ENCODE results near the gene PNKP.

PNKP gene

GRCh38 chr19:49874503-49875157 lies 7.3 kb upstream of the PNKP start:
- no peak for DNase-seq

- no peak for DNase-seq
These were observed 6.5 kb upstream of the PNKP start for GRCh38 chr19:49873834-49874233.

GRCh38 chr19:49873129-49873521 lies 5.7 kb upstream of the PNKP start:
- DNase-seq = no peak

- no peak for DNase-seq
These were observed 5.1 kb upstream of the PNKP start for GRCh38 chr19:49872245-49873128.

GRCh38 chr19:49871349-49871985 lies 4.1 kb upstream of the PNKP start:
- DNase-seq = no peak

- no peak for DNase-seq
These were observed 3.0 kb upstream of the PNKP start for GRCh38 chr19:49870309-49870901.

DNA sequence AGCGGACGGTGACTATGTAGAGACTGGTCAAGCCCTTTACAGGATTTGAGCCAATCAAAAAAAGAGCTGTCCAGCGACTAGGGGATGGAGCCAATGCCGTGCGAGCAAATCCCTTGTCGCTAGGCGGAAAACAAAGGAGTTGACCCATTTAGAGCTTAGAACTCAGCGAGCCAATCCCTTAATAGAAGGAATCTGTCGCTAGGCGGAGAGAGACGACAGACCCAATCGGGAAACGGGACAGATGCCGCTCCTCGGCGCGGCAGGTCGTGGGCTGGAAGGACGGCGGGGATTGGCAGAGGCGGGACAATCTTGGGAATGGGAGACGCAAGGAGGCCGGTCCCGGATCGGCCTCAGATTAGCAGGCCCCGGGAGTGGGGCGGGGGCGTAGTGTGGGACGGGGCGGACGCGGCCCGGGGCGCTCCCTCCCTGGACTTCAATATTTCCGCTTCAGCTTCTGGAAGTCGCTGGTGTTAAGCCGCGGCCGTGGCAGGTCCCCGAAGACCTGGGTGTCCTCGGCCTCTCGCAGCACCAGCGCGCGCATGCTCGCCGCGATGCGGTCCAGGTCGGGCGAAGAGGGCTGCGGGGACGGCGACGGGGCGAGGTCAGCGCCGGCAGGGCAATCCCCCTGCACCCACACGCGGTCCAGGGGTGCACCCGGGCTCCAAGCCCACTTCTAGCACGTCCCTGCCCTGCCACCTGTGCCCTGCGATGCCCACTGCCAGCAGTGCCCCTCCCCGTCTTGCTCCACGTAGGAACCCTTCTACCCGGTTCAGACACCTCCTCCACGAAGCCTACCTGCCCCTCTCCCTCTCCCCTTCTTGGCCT lies 2.3 kb upstream of the PNKP start:
- DNase-seq = peak; percentile 98

GRCh38 chr19:49869009-49869483 lies 1.7 kb upstream of the PNKP start:
- DNase-seq = no peak

DNA sequence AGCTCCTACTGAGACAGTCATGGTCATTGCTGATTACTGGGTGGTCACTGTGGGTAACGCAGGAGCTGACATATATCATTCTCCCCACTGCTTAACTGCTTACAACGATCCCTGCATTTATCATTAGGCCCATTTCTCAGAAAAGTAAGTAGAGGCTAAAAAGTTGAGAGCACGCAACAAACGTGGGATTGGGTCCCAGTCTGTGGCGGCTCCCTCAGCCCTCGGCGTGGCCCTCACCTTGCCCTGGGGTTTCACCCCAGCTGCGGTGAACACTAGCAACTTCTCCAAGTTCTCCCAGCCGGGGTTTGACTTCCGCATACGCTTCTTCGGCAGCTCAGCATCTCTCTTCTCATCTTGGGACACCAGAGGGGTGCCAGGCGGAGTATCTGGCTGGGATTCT lies 2.5 kb downstream of the PNKP start:
- no peak for DNase-seq

GRCh38 chr19:49863935-49864320 lies 3.4 kb downstream of the PNKP start:
- DNase-seq = no peak

DNA sequence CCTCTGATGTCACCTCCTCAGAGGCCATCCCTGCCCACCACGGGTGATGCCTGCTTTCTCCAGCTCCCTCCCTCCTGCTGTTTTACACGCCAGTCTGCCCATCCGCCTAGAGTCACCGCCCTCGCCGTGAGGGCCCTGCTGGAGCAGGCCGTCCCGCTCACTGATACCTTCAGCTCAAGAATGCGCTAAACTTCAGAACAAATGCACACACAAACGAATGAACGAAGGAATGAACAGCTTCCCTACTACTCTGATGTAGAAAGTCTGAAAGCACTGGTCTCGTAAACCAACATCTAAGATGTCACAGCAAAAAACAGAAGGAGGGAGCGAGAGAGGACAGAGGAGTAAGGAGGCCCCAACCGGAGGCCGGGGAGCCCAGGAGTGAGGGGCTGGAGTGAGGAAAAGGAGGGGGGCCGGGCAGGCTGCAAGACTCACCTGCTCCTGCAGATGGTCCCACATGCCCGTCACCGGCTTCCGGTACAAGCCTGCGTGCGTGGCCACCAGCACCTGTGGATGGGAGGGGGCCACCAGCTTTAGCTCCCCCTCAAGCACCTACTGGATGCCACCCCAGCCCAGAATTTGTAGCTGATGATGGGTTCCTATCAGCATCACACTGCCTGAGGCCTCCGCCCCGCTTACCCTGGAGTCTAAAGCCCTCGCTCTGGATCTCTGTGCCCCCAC lies 4.0 kb downstream of the PNKP start:
- no peak for DNase-seq

DNA sequence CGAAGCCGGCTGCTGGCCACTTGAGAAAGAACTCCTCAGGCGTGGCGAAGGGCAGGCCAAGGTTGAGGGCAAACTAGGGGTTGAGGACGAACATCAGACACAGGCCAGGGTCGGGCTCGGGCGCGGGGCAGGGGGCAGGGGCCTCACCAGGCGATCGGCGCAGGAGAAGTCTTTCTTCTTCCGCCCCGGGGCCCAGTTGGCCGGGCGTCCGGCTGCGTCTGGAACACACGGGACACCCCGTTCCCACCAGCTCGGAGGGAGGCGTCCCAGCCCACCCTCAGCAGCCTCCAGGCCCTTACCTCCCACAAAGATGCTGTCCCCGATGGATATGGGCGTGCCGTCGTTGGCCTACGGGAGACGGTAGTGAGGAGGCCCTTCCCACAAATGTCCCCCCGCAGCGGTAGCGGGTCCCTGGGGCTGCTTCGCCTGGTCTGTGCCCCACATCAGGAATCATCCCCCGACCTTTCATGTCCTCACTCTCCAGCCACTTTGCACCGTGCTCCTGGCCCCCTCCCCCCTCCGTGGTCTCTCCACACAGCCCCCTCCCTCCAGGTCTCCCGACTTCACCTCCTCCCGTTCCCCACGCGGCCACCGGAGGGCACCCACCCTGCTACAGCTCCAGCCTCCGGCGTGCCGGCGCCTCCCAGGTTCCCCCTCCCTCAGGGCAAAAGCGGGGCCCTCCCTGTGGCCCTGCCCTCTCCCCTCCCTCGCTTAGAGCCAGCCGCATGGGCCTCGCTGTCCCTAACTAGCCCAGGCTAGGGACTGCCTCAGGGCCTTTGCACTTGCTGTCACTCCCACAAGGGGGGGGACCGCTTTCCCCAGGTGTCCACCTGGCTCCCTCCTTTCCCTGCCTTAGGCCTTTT lies 4.8 kb downstream of the PNKP start:
- DNase-seq = no peak

DNA sequence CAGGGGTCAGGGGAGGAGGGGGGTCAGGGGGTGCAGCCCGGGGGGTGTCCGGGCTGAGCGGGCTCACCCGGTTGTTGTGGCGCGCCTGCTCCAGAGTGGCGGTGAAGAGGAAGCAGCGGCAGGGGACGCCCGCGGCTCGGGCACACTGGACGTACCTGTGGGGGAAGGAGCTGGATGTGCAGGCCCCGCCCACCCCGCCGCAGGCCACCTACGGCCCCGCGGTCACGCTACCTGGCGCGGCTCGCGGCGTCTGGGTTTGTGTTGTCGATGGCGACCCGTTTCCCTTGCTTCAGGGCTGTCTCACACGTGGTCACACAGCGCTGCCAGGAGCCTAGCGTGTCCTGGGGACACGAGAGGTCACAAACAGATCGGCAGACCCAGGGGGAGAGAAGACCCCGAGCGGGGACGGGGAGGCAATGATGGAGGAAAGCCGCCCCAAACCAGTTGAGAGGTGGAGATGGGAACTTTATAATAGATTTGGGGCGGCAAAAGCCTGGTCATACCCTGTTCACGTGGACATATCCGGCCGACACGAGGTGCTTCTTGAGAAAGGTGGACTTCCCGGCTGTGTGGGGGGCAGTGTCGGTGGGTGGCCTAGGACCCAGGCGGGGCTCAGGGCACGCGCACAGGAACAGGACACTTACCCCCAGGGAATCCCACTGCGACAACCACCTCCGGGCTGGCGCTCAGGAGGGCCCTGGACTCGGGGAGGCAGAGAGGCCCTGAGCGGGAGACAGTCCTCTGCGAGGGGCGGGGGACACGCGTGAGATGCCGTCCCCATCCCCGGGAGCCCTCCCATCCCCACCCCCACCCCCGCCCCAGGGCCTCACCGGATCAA lies 5.6 kb downstream of the PNKP start:
- DNase-seq = no peak

- DNase-seq = no peak
These were observed 6.3 kb downstream of the PNKP start for GRCh38 chr19:49861107-49861506.

DNA sequence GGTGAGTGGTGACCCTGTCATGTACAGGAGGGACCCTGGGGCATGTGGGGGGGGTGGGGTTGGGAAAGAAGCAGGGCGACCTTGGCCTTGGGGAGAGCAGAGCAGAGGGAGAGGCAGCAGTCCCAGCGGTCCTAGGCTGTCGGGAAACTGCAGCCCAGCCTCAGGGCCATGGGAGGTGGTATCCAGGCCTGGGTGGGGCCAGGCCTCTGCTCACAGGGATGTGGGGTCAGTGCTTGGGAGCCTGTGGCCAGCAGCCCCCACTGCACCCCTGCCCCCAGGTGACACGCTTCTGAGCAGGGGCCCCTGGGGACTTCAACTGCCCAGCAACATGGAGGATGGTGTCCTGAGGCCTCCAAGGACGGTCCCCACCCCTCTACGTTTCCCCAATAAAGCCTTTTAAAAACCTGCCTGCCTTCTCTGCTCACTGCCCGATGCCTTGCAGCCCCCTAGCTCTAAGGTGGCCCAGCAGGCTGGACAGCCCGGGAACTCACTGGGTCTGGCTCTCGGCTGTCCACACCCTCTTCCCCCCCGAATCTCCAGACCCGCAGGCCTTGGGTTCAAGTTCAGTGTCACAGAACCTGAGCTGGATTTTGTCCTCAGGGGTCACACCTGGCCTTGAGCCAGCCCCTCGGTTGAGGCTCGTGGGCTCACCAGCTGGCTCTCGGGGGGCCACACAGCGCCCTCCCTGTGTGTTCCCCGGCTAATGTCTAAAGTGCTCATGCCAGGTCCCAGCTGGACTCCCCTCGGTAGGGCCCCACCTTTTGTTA lies 6.9 kb downstream of the PNKP start:
- DNase-seq = no peak

GRCh38 chr19:49859682-49860335 lies 7.6 kb downstream of the PNKP start:
- no peak for DNase-seq

DNA sequence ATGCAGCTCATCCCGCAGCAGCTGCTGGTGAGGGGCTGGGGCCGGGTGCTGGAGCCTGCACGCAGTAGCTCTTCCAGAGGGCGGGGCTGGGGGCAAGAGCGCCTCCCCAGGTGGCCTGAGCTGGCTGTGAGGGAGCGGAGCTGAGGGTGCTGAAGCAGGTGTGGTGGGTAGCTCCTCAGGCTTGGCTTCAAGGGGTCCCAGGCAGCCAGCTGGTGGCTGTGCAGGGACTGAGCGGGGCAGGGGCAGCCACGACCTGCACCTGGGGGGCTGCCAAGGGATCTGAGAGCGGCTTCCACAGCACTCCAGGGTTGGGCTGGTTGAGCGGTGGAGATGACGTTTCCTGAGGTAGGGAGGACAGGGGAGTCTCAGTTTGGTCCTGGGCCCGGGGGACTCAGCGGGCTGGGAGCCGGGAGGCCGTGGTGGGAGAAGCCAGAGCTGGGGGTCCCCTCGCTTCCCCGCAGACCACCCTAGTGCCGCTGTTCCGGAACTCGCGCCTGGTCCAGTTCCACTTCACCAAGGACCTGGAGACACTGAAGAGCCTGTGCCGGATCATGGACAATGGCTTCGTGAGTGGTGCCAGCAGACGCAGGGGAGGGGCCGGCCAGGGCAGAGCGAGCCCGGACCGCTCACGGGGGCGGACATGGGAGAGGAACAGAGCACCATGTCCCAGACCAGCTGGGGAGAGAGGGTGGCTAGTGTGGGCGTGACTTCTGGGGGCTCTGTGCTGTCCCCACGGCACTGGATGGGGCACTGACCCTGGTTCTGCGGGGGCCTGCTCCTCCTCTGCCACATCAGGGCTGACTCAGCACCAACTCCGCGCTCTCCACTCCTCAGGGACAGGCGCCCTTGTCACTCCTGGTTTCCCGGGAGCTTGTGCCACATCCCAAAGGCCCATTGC lies 9.0 kb downstream of the PNKP start:
- DNase-seq = no peak

- DNase-seq = no peak
These were observed 9.6 kb downstream of the PNKP start for GRCh38 chr19:49857838-49858087.
